Measurements from ENCODE around the gene CHST11.

DNA sequence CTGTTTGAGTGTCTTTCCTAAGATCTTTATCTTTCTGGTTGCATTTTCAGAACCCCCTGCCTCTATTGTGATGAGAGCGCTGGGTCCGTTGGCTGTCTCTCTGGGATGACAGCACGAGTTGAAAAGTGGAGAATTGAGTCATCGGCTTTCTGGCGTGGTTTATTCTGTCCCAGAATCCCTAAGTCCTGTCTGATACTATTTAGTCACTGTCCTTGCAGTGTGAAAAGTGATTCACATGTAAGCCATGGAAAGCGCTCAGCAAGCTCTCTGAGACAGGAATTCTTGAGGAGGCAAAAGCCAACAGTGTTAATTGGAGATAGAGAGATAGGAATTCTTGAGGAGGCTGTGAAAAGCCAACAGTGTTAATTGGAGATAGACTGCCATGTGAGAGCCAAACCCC, 121.7 kb downstream of the CHST11 start:
- TF ChIP-seq CTCF (IDR thresholded peaks at IDR 0.05) = no peak
- TF ChIP-seq POLR2A (IDR thresholded peaks at IDR 0.05) = no peak
- no peak for TF ChIP-seq POLR2AphosphoS5 (IDR thresholded peaks at IDR 0.05)

Data from breast epithelium (tissue), 3 donors.